HUES6 (cell line): ENCODE data around the gene MGLL.

Source experiments
- H3K27ac ChIP-seq: 2 replicates; pipeline ENCODE4 v1.7.0; 2013; ENCODE audit warnings: low read depth, mild to moderate bottlenecking, low read length, inconsistent platforms
- H3K27me3 ChIP-seq: 2 replicates; pipeline ENCODE4 v1.6.1; 2013; ENCODE audit warnings: low read length; ENCODE audit not compliant: control insufficient read depth, insufficient read depth
- H3K36me3 ChIP-seq: 2 replicates; pipeline ENCODE4 v1.6.1; 2013; ENCODE audit warnings: low read length; ENCODE audit not compliant: control insufficient read depth, insufficient read depth
- H3K4me1 ChIP-seq: 2 replicates; pipeline ENCODE4 v1.6.1; 2013; ENCODE audit warnings: low read length; ENCODE audit not compliant: control insufficient read depth, insufficient read depth
- H3K4me3 ChIP-seq: 2 replicates; pipeline ENCODE4 v1.5.1; 2013; ENCODE audit warnings: low read depth, low read length
- H3K9ac ChIP-seq: one replicate; pipeline ENCODE4 v1.6.1; 2013; ENCODE audit warnings: mild to moderate bottlenecking, low read length
- H3K9me3 ChIP-seq: 2 replicates; pipeline ENCODE4 v1.6.1; 2013; ENCODE audit warnings: low read depth, low read length; ENCODE audit not compliant: control insufficient read depth, insufficient read depth

MGLL gene

DNA sequence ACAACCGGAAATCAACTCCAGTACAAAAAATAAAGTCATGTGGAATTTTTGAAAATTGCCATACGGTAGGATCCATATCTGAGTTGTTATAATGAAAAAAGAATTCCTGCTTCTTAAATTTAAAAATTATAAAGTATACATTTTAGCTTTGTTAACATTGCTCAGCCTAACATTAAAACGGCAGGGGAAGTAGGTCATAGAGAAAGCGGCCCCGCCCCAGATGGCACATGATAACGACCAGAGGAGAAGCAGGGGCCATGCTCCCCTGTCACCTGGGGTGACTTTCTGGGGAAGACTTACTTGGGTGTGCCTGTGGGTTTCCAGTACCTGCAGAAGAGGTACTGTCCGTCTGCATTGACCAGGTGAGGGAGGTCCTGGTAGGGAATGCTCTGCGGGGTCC lies 921 bp downstream of the MGLL start:
- H3K4me1 ChIP-seq = peaks cover 13% of the 10 kb centered on the region
- no peak overlapping the region for H3K4me3 ChIP-seq
- H3K9me3 ChIP-seq = no peaks in the 10 kb centered on the region
- H3K27ac ChIP-seq = no peak overlapping the region
- peaks cover 44% of the 10 kb centered on the region for H3K27me3 ChIP-seq
- H3K36me3 ChIP-seq = no peaks in the 10 kb centered on the region
- no peak overlapping the region for H3K9ac ChIP-seq

DNA sequence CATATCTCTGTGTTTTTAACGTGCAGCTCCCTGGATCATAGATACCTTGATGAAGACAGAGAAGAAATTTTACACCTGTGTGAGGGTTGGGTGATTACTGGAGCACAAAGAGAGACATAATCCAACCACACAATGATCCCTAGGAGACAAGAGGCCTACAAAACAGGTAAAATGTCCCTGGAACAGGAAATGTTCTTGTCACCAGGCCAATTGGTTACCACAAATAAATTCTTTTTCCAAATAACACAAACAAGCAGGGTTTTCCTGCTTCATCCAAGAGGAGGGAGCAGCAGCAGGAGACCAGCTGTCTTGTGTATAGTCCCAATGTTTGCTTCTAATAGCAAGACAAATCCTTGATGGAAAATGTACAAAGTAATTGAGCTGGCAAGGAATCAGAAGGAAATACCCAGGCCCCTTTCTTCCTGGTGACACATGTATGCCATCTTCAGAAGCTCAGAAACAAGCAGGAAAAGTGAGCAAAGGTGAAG lies 1.4 kb downstream of the MGLL start:
- 0 out of 2 replicates have a peak, but pooled peaks cover 1% of the 10 kb centered on the region for H3K9me3 ChIP-seq
- no peaks in the 10 kb centered on the region for H3K36me3 ChIP-seq
- no peak overlapping the region for H3K27ac ChIP-seq
- no peak overlapping the region for H3K9ac ChIP-seq
- H3K4me3 ChIP-seq = no peak overlapping the region
- H3K4me1 ChIP-seq = peaks cover 13% of the 10 kb centered on the region
- H3K27me3 ChIP-seq = peaks cover 44% of the 10 kb centered on the region

DNA sequence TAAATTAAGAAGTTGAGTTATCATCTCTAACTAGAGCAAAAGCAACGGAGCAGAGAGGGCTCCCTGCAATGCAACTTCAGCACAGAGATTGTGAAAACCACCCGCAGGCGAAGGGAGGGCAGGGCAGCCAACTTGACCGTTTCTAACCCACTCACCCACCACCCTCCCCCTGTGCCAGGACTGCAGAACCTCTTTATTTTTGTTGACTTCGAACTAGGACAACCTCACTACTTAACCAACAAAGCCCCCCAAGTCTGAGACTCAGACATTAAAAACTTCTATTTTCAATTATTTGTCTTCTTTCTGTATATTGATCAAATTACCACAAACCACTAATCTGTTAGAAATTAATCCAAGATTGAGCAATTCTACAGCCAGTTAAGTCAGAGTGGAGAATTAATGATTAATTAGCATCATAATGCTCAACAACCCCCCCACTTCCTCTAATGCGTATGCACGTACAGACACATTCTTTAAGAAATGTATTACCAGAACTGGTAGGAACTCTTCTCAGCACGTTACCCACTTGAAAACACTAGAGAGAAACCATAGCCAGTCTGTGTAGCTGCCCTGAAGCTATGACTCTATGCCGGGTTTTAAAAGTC lies 2.0 kb downstream of the MGLL start:
- no peak overlapping the region for H3K27ac ChIP-seq
- H3K4me1 ChIP-seq = peaks cover 13% of the 10 kb centered on the region

GRCh38 chr3:127819656-127820055 lies 2.7 kb downstream of the MGLL start:
- H3K4me1 ChIP-seq = peaks cover 13% of the 10 kb centered on the region
- no peak overlapping the region for H3K9ac ChIP-seq
- peaks cover 42% of the 10 kb centered on the region for H3K27me3 ChIP-seq
- no peaks in the 10 kb centered on the region for H3K36me3 ChIP-seq
- no peak overlapping the region for H3K27ac ChIP-seq
- peaks cover 5% of the 10 kb centered on the region; the same call in 1 of the 2 replicates for H3K9me3 ChIP-seq
- no peak overlapping the region for H3K4me3 ChIP-seq

More for the DNA sequence above, 2.0 kb downstream of the MGLL start:
- Histone ChIP-seq H3K4me3 (no peak overlapping the region), H3K9ac (no peak overlapping the region), H3K9me3 (peaks cover 5% of the 10 kb centered on the region; the same call in 1 of the 2 replicates), H3K36me3 (no peaks in the 10 kb centered on the region), H3K27me3 (peaks cover 44% of the 10 kb centered on the region)

GRCh38 chr3:127819086-127819485 lies 3.2 kb downstream of the MGLL start:
- H3K9me3 ChIP-seq = peaks cover 5% of the 10 kb centered on the region; the same call in 1 of the 2 replicates
- no peak overlapping the region for H3K27ac ChIP-seq
- no peak overlapping the region for H3K9ac ChIP-seq
- H3K27me3 ChIP-seq = peaks cover 36% of the 10 kb centered on the region
- H3K4me1 ChIP-seq = peaks cover 13% of the 10 kb centered on the region
- H3K4me3 ChIP-seq = no peak overlapping the region
- H3K36me3 ChIP-seq = no peaks in the 10 kb centered on the region

- H3K27ac ChIP-seq = no peak overlapping the region
- no peaks in the 10 kb centered on the region for H3K36me3 ChIP-seq
- H3K4me3 ChIP-seq = no peak overlapping the region
- H3K27me3 ChIP-seq = peaks cover 21% of the 10 kb centered on the region
- peaks cover 13% of the 10 kb centered on the region for H3K4me1 ChIP-seq
- H3K9me3 ChIP-seq = peaks cover 5% of the 10 kb centered on the region; the same call in 1 of the 2 replicates
- no peak overlapping the region for H3K9ac ChIP-seq
Observed at GRCh38 chr3:127817406-127817841, 4.9 kb downstream of the MGLL start.

DNA sequence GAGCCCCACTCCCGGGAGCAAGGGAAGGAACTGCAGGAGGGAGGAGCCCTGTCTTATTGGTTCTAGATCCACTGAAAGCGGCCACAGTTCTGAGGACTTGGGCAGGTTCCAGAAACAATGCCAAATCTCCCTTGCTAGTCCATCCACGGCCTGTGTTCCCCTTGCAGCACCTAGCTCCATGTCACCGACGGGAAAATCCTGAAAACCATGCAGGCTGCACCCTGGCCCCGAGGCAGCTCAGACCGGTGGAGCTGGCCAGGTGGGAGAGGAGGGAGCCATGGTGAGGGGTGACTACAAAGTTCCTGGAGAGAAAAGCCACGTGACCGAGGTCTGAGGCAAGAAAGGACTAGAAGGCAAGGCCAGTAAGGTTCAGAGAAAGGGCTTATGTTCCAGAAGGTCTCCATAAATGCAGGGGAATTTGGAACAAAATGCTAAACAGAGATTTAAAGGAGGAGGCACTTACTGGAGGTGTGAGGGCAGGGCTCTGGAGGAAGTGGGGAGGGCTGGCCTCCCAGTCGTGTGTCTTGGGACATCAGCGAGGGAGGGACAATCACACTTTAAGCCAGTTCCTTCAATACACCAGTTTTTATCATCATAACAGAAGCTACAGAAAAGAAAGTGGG lies 5.4 kb downstream of the MGLL start:
- Histone ChIP-seq H3K9ac (no peak overlapping the region), H3K4me3 (no peak overlapping the region), H3K27me3 (peaks cover 16% of the 10 kb centered on the region), H3K4me1 (peaks cover 10% of the 10 kb centered on the region), H3K27ac (no peak overlapping the region), H3K36me3 (no peaks in the 10 kb centered on the region), H3K9me3 (peaks cover 5% of the 10 kb centered on the region; the same call in 1 of the 2 replicates)

- H3K9ac ChIP-seq = no peak overlapping the region
Observed at GRCh38 chr3:127815641-127816605, 6.4 kb downstream of the MGLL start.

DNA sequence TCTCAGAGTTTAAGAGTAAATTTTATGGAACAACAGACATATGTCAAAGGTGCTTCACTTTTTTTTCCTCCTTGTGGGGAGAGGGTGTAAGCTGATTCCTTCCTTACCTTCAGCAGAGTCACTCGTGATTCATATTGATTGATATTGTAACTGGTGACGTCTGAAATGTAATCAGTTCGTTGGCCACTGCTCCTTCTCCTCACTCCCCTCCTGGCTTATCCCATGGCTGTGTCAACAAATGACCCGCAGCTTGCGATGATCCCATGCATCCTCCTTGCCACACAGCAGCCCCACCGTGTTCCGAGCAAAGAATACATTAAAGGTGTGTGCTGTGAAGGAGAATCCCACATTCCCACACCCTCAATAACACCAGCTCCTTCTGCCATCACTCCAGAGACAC lies 7.3 kb downstream of the MGLL start:
- Histone ChIP-seq H3K27me3 (peaks cover 2% of the 10 kb centered on the region; the same call in 1 of the 2 replicates), H3K36me3 (no peaks in the 10 kb centered on the region), H3K9me3 (peaks cover 5% of the 10 kb centered on the region; the same call in 1 of the 2 replicates), H3K27ac (no peak overlapping the region), H3K4me1 (peaks cover 5% of the 10 kb centered on the region), H3K4me3 (no peak overlapping the region), H3K9ac (no peak overlapping the region)

More at GRCh38 chr3:127815641-127816605, 6.4 kb downstream of the MGLL start:
- Histone ChIP-seq H3K4me1 (peaks cover 10% of the 10 kb centered on the region), H3K27me3 (peaks cover 6% of the 10 kb centered on the region), H3K36me3 (no peaks in the 10 kb centered on the region), H3K9me3 (peaks cover 5% of the 10 kb centered on the region; the same call in 1 of the 2 replicates), H3K4me3 (no peak overlapping the region), H3K27ac (no peak overlapping the region)

GRCh38 chr3:127814325-127814781 lies 8.0 kb downstream of the MGLL start:
- no peaks in the 10 kb centered on the region for H3K36me3 ChIP-seq
- H3K27ac ChIP-seq = no peak overlapping the region
- H3K9me3 ChIP-seq = peaks cover 5% of the 10 kb centered on the region; the same call in 1 of the 2 replicates
- peaks cover 2% of the 10 kb centered on the region; the same call in 1 of the 2 replicates for H3K27me3 ChIP-seq
- no peak overlapping the region for H3K9ac ChIP-seq
- no peaks in the 10 kb centered on the region for H3K4me1 ChIP-seq
- H3K4me3 ChIP-seq = no peak overlapping the region
